ENCODE measurements around the gene CWC25. TPM values are rescaled to one million over a fixed set of nuclear protein-coding genes. Genes with fewer than 3 reads are reported as not detected.
"Not testable (repeated sequence)": the region's sequence is repeated elsewhere in the genome, so short reads cannot be mapped to it uniquely, and the experiment has no call there.

Gene CWC25
- total and polyA plus RNA-seq, 12 donors: 4.5 to 47.8 (median 18.0) TPM

DNA sequence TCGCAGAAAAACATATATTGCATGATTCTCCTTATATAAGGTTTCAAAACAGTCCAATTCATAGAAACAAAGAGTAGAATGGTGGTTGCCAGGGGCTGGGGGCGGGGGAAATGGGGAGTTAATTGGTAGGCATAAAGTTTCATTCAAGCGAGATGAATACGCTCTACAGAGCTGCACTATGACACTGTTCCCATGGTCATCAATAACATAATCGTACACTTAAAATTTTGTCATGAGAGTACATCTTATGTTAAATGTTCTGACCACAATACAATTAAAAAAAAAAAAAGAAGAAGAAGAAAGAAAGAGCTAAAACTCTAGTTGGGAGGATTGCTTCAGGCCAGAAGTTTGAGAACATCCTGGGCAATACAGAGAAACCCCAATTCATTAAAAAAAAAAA lies 30.9 kb downstream of the CWC25 start:
- Histone ChIP-seq H3K4me3 (no peak overlapping the region), H3K27me3 (no peaks in the 10 kb centered on the region), H3K4me1 (replicated peaks in 1 of 2) (peaks cover 22 to 53% of the 10 kb centered on the region in 2 donors), H3K36me3 (replicated peaks in 1 of 2) (no peaks in the 10 kb centered on the region), H3K9me3 (replicated peaks in 1 of 3) (no peaks in the 10 kb centered on the region), H3K27ac (no peak overlapping the region)
- intact Hi-C loops (cut with DNase I): no loop called here
- 91 to 94% (median 92%) methylated on average over 5 of the region's 5 CpGs for WGBS, 4 donors
- no peak for TF ChIP-seq POLR2A (IDR thresholded peaks at IDR 0.05)
- TF ChIP-seq, protein P1, sequence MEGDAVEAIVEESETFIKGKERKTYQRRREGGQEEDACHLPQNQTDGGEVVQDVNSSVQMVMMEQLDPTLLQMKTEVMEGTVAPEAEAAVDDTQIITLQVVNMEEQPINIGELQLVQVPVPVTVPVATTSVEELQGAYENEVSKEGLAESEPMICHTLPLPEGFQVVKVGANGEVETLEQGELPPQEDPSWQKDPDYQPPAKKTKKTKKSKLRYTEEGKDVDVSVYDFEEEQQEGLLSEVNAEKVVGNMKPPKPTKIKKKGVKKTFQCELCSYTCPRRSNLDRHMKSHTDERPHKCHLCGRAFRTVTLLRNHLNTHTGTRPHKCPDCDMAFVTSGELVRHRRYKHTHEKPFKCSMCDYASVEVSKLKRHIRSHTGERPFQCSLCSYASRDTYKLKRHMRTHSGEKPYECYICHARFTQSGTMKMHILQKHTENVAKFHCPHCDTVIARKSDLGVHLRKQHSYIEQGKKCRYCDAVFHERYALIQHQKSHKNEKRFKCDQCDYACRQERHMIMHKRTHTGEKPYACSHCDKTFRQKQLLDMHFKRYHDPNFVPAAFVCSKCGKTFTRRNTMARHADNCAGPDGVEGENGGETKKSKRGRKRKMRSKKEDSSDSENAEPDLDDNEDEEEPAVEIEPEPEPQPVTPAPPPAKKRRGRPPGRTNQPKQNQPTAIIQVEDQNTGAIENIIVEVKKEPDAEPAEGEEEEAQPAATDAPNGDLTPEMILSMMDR (IDR thresholded peaks at IDR 0.05): no peak
- no peak for DNase-seq

DNA sequence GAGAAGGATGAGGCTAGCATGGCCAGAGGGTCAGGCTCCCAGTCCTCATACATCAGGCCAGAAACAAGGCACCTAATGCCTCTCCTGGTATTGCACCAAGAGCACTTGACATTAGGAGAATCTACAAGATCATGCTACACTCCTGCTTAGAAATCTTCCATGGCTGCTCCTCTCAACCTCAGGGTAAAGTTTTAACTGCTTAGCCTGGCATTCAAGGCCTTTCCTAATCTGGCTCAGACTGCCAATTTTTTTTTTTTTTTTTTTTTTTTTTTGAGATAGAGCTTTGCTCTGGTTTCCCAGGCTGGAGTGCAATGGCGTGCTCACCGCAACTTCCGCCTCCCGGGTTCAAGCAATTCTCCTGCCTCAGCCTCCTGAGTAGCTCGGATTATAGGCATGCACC lies 34.0 kb downstream of the CWC25 start:
- no peak for DNase-seq
- intact Hi-C loops (cut with DNase I): no loop called here
- WGBS, 4 donors: 67 to 83% (median 79%) methylated on average over 5 of the region's 5 CpGs
- Histone ChIP-seq H3K36me3 (replicated peaks in 1 of 2) (peaks cover 0 to 5% of the 10 kb centered on the region in 2 donors), H3K27ac (no peak overlapping the region), H3K4me3 (no peak overlapping the region), H3K27me3 (no peaks in the 10 kb centered on the region), H3K4me1 (replicated peaks in 1 of 2) (peaks cover 7 to 35% of the 10 kb centered on the region in 2 donors), H3K9me3 (replicated peaks in 1 of 3) (no peaks in the 10 kb centered on the region)
- TF ChIP-seq, protein P1 (IDR thresholded peaks at IDR 0.05): no peak
- no peak for TF ChIP-seq POLR2A (IDR thresholded peaks at IDR 0.05)

DNA sequence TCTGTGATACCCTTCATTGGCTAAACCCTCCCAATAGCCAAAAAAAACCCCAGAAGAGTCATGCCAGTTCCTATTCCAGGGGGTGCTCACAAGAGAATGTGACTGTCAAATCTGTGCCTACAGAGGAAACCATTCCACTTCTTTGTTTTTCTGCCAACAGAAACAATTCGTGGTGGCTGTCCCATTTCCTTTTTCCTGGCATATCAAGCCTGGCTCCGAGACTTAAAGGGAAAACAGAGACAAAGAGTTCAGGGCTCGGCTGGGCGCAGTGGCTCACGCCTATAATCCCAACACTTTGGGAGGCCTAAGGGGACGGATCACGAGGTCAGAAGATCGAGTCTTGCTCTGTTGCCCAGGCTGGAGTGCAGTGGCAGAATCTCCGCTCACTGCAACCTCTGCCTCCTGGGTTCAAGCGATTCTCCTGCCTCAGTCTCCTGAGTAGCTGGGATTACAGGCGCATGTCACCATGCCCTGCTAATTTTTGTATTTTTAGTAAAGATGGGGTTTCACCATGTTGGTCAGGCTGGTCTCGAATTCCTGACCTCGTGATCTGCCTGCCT lies 34.9 kb downstream of the CWC25 start:
- 57 to 76% (median 66%) methylated on average over 13 of the region's 13 CpGs for WGBS, 4 donors
- Histone ChIP-seq H3K36me3 (replicated peaks in 1 of 2) (peaks cover 0 to 15% of the 10 kb centered on the region in 2 donors), H3K4me1 (replicated peaks in 1 of 2) (peaks cover 7 to 38% of the 10 kb centered on the region in 2 donors), H3K27ac (peak overlapping the region in 1 of 5 donors; percentile 26)
- DNase-seq: peak in 1 of 7 donors; percentile 25
- H3K4me3 ChIP-seq; H3K9me3 ChIP-seq (replicated peaks in 1 of 3); H3K27me3 ChIP-seq; intact Hi-C loops (cut with DNase I): not testable (repeated sequence)

DNA sequence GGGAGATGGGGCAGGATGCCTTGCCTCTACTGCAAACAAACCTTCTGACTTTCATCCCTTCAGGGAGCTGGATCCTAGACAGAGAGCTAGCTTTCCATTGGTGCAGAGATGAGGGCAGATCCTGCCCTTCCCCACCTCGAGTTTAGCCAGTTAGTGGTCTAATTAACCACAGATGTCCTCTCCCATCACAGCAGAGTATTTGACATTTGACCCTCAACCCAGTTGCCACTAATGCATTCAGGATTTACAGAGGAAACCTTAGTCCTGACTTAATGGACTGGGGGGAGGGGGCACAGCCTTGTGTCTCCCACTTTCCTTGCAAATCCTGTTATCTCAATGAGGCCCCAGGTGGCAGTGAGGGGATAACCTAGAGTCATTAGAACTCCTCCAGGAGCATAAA lies 35.9 kb downstream of the CWC25 start:
- H3K27me3 ChIP-seq: no peaks in the 10 kb centered on the region
- no peak for TF ChIP-seq POLR2A (IDR thresholded peaks at IDR 0.05)
- TF ChIP-seq, protein P1 (IDR thresholded peaks at IDR 0.05): no peak
- WGBS, 4 donors: 0 to 22% (median 4%) methylated on average over 1 of the region's 1 CpG
- peaks cover 7 to 32% of the 10 kb centered on the region in 2 donors for H3K4me1 ChIP-seq (replicated peaks in 1 of 2)
- no peak for DNase-seq
- no peaks in the 10 kb centered on the region for H3K9me3 ChIP-seq (replicated peaks in 1 of 3)
- H3K4me3 ChIP-seq: no peak overlapping the region
- H3K36me3 ChIP-seq (replicated peaks in 1 of 2): peaks cover 0 to 25% of the 10 kb centered on the region in 2 donors
- no peak overlapping the region for H3K27ac ChIP-seq
- intact Hi-C loops (cut with DNase I): no loop called here

DNA sequence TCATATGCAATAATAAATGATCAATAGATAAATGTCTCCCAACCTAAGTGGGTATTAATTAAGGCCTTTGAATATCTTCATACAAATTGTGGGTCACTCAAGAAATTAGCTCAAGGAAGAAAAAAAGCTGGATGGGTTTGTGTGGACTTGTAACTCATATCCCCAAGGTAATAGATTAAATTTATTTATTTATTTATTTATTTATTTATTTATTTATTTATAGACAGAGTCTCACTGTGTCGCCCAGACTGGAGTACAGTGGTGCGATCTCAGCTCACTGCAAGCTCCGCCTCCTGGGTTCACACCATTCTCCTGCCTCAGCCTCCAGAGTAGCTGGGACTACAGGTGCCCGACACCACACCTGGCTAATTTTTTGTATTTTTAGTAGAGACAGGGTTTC lies 37.1 kb downstream of the CWC25 start:
- H3K9me3 ChIP-seq (replicated peaks in 1 of 3); DNase-seq; H3K27ac ChIP-seq; intact Hi-C loops (cut with DNase I); H3K4me3 ChIP-seq; H3K27me3 ChIP-seq: not testable (repeated sequence)
- peaks cover 7 to 29% of the 10 kb centered on the region in 2 donors for H3K4me1 ChIP-seq (replicated peaks in 1 of 2)
- WGBS, 4 donors: 92 to 100% (median 97%) methylated on average over 4 of the region's 4 CpGs
- H3K36me3 ChIP-seq (replicated peaks in 1 of 2): peaks cover 0 to 36% of the 10 kb centered on the region in 2 donors

All from adrenal gland (tissue), 12 donors.